ENCODE measurements around the gene FFAR2. TPM values are rescaled to one million over a fixed set of nuclear protein-coding genes. Genes with fewer than 3 reads are reported as not detected.
A peak's percentile ranks its signal among the peaks of the same experiment; 100 is the strongest.

The FFAR2 gene
- total and polyA plus RNA-seq, 9 of the 15 experiments (the other 6 are each of a cell fraction or from before 2014, with no cell fraction given), result not detected

GRCh38 chr19:35478794-35479677 lies 31.0 kb downstream of the FFAR2 start:
- Histone ChIP-seq H3K27ac (ENCODE audit: extremely low read depth, low read depth, low read length) (no peak overlapping the region), H3K9me3 (replicated peaks; ENCODE audit: control insufficient read depth, insufficient read depth, low read depth, low read length) (no peaks in the 10 kb centered on the region), H3K9me1 (ENCODE audit: control insufficient read depth, insufficient read depth, low read length) (no peaks in the 10 kb centered on the region), H3K9ac (ENCODE audit: insufficient read depth in 1 of 2, low read depth in 2 of 2, low read length in 2 of 2) (no peak overlapping the region), H3K4me3 (no peak overlapping the region), H3K27me3 (ENCODE audit: control insufficient read depth in 2 of 2, insufficient read depth in 2 of 2, low read length in 2 of 2) (peaks cover 3 to 15% of the 10 kb centered on the region in 2 experiments; a peak in 4 of 5 replicates), H3K4me1 (replicated peaks in 1 of 2; ENCODE audit: control insufficient read depth in 2 of 2, insufficient read depth in 2 of 2, low read length in 2 of 2) (no peaks in the 10 kb centered on the region), H3K79me2 (ENCODE audit: control insufficient read depth, insufficient read depth, low read length) (no peaks in the 10 kb centered on the region), H4K20me1 (replicated peaks; ENCODE audit: control insufficient read depth, insufficient read depth, low read length) (no peaks in the 10 kb centered on the region; the same call in 1 of the 2 replicates), H3K4me2 (ENCODE audit: insufficient read depth, low read length) (no peak overlapping the region), H3K36me3 (ENCODE audit: control insufficient read depth, insufficient read depth, low read length) (no peaks in the 10 kb centered on the region), H2AFZ (ENCODE audit: low read depth, low read length) (no peak overlapping the region)
- ChIA-PET POLR2A (interaction anchor here (0.6 to 1.9 kb wide), 2 partner anchors 9 to 29 kb away, joined by 3 to 7 read pairs; no protein-coding TSS in a partner anchor), CTCF (ENCODE audit: low intra/inter-chr PET ratio) (interaction anchor here (0.5 kb wide), 1 partner anchor 14 kb away, joined by 4 read pairs; no protein-coding TSS in a partner anchor)
- WGBS (ENCODE audit: insufficient coverage, low coverage, missing lambda C conversion rate), result 17% methylated on average over 21 of the region's 21 CpGs
- DNase-seq (ENCODE audit: extremely low read depth in 1 of 4, low spot score in 3 of 4) (peak in 2 of 4 experiments; percentile 58 to 63), ATAC-seq (no peak), FAIRE-seq (no peak)
- no peak for TF ChIP-seq OTX1 (CRISPR knock-in tag; IDR thresholded peaks at IDR 0.05)
- TF ChIP-seq, protein P1, sequence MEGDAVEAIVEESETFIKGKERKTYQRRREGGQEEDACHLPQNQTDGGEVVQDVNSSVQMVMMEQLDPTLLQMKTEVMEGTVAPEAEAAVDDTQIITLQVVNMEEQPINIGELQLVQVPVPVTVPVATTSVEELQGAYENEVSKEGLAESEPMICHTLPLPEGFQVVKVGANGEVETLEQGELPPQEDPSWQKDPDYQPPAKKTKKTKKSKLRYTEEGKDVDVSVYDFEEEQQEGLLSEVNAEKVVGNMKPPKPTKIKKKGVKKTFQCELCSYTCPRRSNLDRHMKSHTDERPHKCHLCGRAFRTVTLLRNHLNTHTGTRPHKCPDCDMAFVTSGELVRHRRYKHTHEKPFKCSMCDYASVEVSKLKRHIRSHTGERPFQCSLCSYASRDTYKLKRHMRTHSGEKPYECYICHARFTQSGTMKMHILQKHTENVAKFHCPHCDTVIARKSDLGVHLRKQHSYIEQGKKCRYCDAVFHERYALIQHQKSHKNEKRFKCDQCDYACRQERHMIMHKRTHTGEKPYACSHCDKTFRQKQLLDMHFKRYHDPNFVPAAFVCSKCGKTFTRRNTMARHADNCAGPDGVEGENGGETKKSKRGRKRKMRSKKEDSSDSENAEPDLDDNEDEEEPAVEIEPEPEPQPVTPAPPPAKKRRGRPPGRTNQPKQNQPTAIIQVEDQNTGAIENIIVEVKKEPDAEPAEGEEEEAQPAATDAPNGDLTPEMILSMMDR (IDR thresholded peaks at IDR 0.05 in 2 of 3, conservative IDR thresholded peaks at IDR 0.05 in 1 of 3; ENCODE audit: insufficient read depth in 2 of 3, low read depth in 1 of 3, low read length in 3 of 3), result peak in 2 of 3 experiments; percentile 12 to 24; a peak in 1 of 6 replicates
- BruUV-seq (replicated peaks), result no TSS peak
- in situ Hi-C loops (cut with MboI) (no loop called here), intact Hi-C loops (cut with micrococcal nuclease) (no loop called here)
